GM21528 (cell line): Measurements from ENCODE around the gene PRSS57.

ENCODE experiments used
- ATAC-seq: cut with Tn5 transposase; IDR thresholded peaks from one replicate; pipeline ENCODE4 v1.9.1; 2021; ENCODE audit warnings: mild to moderate bottlenecking, moderate library complexity; ENCODE audit not compliant: unreplicated experiment, low FRiP score

The PRSS57 gene

DNA sequence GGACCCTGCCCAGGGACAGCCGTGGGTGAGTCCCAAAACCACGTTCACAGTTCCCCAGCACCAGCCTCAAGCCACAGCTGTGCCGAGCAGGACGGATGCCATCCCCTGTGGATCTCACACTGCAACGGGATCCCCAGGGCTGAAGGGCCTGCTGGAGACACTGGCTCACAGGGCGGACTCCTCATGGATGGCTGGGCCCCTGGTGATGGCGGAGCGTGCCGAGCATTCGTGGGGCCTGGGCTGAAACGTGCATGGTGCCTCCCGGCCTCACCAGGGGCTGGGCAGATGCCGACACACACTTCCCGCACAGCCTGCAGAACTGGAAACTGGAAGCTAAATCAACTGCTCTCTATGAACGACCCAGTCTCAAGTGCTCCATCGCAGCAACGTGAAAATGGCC, 41.8 kb downstream of the PRSS57 start:
- no peak for ATAC-seq

DNA sequence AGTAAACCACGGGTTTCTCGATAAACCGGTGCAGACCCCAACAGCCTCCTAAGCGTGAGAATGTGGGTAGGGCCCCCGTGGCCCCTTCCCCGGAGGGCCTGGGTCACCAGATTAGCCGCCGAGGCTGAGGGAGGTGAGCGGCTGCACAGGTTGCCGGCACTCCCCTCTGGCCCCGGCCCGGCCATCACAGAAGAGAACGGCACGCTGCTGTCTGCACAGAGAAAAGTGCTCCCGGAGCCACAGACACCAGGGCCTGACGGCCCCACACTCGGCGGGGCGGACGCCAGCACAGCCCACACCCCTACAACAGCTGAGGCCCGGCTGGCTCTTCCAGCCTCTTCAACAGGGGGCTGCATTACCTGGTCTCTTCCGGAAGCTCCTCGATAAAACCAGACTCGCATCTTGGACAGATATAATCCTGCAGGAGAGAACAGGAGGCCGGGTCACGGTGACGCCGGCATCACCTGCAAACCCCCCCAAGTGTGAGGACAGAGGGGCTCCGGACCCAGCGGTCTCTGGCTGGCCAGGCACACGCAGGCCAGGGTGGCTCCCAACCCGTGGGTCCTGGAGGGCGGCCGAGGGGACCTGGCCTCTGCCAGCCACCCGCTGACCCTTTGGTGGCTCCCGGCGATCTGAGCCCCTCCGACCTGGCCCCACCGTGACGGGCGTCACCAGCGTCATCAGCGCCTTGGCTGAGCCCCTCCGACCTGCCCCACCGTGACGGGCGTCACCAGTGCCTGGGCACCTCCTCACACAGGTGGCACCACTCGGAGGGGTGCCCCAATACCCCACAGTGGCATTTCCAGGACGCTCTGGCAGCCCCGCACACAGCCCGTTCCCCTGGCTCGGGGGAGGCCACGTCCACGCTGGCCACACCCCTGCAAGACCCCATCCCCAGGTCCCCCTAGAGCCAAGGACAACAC, 42.5 kb downstream of the PRSS57 start:
- ATAC-seq: no peak

GRCh38 chr19:651991-652390, 43.3 kb downstream of the PRSS57 start:
- no peak for ATAC-seq

GRCh38 chr19:651114-651818, 44.0 kb downstream of the PRSS57 start:
- ATAC-seq: no peak

DNA sequence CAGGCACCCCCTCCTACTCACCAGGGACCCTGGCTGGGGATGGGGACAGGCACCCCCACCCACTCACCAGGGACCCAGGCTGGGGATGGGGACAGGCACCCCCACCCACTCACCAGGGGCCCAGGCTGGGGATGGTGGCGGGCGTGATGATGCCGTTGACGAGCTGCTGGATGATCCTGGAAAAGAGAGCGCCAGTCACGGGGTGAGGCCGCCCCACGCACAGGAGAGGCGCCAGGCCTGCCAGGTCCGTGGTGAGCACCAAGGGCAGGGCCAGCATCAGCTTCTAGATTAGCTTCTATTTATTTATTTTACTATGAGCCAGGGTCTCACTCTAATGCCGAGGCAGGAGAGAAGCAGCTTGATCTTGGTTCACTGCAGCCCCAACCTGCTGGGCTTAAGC, 45.1 kb downstream of the PRSS57 start:
- no peak for ATAC-seq

DNA sequence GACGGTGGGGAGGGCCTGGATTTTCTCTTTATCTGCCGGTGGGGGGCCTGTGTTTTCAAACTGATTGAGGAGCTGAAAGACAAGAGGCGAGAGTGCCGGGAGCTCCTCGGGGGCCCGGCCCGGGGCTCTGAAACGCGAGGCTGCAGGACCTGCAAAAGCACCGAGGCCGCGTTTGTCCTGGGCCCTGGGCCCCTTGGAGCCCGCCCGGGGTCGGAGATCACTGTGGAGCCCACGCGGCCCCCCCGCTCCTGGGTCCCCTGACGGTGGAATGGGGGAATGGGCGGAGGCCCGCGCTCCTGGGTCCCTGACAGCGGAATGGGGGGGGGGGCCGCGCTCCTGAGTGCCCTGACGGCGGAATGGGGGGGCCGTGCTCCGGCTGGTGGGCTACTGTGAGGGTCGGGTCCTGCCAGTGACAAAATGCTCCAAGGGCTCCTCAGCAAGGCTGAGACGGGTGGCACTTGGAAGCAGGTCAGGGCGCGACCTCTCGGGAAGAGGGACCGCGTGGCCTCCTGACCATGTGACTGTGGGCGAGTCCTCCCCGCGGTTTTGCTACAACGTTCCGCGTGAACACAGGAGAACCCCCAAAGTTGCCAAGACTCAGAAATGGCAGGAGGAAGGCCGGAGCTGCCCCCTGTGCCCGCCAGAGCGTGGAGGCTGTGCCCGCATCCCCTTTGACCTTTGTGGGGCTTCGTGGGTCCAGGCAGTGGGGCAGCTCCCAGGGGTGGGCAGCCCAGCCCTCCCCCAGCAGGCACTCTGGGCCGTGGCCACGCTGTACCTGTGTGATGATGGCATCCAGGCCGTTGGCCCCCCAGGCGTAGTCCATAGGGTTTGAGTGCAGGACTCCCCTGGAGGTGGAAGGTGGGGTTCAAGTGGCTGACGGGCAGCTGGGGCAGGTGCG, 46.1 kb downstream of the PRSS57 start:
- no peak for ATAC-seq

DNA sequence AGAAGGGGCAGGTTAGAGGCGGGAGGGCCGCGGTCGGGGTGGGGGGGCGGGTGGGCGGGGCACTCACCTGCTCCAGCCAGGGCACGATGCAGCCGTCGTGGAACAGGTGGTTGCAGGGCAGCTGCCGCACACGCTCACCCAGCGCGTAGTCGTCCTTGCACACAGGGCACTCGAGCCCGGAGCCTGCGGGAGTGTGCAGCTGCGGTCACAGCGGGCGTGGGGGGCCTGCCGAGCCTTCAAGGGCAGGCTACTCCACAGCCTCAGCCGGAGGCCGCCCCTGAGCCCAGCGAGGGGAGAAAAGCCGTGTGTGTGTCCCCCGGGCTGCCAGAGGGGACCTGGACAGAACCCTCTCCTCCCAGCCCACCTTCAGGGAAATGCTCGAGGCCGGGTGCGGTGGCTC, 46.9 kb downstream of the PRSS57 start:
- no peak for ATAC-seq

DNA sequence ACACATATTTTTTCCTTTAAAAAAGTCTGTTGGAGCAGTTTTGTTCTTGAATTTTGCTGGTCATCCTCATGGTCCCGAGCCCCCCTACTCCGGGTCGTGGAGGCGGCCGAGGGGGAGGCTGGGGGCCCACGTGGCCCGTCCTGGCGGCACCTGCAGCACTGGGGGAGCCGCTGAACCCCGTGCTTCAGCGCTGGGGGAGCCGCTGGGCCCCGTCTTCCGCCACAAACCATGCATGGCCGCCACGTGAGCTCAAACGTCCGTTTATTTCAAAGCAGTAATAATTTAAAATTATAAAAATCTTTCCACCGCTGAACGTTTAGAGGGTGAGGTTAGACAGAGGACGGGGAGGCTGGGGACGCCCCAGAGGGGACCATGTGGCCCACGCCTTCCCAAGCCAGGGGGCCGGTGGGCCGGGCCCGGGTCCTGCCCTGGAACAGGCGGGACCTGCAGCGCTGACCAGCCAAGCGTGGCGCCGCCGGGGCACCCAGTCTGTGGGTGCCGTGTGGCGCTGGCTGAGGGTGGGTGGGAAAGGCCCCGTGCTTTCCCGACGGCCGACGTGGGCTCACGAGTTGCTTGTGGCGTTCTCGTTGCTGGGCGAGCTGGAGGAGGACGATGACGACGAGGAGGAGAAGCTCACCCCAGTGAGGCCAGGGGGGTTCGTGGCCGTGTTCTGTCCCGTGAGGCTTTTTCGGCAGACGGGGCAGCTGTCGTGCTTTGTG, 47.5 kb downstream of the PRSS57 start:
- no peak for ATAC-seq

DNA sequence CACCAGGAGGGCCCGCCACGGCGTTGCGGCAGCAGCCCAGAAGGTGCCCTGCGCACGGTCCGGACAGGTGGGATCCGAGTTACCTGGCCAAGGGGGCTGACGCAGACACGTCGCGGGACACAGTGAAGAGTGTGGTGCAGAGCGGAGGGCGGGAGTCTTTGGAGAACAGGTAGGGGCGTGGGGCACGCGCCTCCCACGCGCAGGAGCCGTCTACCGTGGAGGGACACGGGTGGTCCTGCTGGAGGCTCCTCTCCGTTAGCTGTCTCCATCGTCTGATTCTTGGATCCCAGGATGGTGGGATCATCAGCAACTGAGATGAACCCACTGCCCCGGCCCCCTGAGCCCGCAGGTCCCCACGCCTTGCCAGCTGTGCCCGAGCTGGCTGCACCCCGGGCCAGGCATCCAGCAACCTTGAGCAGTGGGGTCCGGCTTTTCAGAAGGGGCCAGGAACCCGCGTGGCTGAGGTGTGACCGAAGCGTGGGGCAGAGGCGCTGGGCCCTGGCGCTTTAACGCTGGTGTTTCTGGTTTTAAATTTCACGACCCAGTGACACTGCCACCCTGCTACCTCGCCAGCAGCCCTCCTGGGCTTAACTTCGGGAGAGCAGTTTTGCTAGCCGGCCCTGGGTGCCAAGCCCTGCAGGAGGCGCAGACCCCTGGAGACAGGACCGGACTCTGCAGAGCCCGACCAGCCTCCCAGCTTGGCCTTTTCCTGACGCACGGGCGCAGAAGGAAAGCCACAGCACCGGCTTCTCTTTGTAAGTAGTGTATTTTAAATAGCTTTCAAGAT, 48.3 kb downstream of the PRSS57 start:
- no peak for ATAC-seq

DNA sequence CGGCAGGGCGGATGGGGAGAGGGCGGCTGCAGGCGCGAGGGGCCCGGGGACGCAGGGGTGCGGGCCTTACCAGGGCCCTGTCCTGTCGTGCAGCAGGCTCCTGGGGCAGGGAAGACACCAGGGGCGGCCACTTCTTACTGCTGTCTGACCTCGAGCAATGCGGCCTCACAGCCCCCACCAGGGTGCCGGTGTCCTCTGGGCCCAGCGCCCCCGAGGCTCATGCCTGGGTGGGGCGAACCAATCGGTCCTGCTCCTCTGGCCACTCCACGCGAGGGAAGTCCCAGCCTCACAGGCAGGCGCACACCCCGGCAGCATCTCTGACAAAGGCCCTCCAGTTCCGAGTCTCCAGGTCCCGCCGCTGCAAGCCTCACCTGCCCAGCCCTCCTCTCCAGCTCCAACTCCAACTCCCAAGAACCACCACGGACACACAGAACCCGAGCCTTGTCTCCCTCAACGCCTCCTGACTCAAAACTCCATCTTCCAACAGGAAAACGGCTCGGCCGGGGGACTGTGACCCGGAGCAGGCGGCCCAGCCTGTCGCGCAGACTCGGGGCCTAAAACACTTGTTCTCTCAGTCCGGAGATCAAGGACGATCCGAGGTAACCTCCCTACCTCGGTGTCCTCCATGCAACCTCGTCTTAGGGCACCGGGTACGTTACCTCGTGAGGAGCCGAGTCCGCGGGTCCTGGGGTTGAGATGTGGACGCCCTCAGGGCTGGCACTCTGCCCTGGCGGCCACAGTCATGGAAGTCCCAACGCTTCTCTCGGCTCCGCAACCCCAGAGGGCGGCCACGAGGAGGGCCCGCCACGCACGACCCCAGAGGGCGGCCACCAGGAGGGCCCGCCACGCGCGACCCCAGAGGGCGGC, 49.1 kb downstream of the PRSS57 start:
- no peak for ATAC-seq

DNA sequence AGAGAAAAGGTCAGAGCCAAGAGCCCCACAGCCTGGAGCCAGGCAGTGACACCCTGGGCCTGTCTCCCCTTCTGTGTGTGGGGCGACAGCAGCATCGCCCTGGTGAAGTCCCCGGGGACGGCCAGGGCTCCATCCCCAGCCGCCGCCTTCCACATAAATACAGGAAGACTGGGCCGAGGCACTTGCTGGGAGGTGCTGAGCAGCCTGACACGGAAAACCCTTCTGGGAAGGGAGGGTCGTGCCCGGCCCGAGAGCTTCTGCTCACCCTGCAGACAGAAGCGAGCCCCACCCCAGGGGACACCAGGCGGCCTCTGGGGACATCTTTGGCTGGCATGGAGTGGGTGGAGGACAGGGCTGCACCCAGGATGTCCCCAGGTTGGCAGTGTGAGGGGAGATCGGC, 50.5 kb downstream of the PRSS57 start:
- ATAC-seq: no peak

- ATAC-seq: no peak
These were observed 50.9 kb downstream of the PRSS57 start for GRCh38 chr19:644363-644762.

- ATAC-seq: no peak
These were observed 51.5 kb downstream of the PRSS57 start for GRCh38 chr19:643736-644135.

- no peak for ATAC-seq
These were observed 52.2 kb downstream of the PRSS57 start for GRCh38 chr19:642767-643727.

- no peak for ATAC-seq
These were observed 53.5 kb downstream of the PRSS57 start for GRCh38 chr19:641702-642101.

GRCh38 chr19:640606-641189, 54.6 kb downstream of the PRSS57 start:
- ATAC-seq: no peak

GRCh38 chr19:640161-640558, 55.1 kb downstream of the PRSS57 start:
- ATAC-seq: no peak
